22Rv1 (cell line): Measurements from ENCODE around the gene SRI.

Source experiments
- ZFX ChIP-seq: fragments of 450-650 bp; IDR thresholded peaks from 2 replicates; pipeline ENCODE4 v1.6.1; 2017; ENCODE audit warnings: antibody characterized with exemption, borderline replicate concordance
- TF ChIP-seq, protein P1 (sequence below): fragments of 450-650 bp; IDR thresholded peaks from 2 replicates; pipeline ENCODE4 v1.5.1; 2017; ENCODE audit warnings: mild to moderate bottlenecking

DNA sequence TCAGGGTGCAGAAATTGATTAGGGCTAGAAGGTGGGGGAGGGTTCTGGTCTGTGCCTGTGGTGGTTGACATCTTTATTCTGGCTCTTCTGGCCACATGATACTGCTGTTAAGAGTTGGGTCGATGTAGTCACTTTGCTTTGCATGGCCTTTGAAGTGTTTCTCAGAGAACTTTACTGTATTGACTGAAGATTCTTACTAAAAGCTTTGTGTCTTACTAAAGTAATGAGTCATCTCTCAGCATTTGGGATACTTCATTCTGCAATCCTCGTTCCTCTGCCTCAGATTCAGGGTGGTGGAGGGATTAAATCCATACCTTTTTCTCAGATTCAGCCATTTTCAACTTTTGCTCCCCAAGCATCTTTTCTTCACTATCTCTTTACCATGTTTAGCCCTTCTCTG, 48.2 kb upstream of the SRI start:
- TF ChIP-seq, protein P1, sequence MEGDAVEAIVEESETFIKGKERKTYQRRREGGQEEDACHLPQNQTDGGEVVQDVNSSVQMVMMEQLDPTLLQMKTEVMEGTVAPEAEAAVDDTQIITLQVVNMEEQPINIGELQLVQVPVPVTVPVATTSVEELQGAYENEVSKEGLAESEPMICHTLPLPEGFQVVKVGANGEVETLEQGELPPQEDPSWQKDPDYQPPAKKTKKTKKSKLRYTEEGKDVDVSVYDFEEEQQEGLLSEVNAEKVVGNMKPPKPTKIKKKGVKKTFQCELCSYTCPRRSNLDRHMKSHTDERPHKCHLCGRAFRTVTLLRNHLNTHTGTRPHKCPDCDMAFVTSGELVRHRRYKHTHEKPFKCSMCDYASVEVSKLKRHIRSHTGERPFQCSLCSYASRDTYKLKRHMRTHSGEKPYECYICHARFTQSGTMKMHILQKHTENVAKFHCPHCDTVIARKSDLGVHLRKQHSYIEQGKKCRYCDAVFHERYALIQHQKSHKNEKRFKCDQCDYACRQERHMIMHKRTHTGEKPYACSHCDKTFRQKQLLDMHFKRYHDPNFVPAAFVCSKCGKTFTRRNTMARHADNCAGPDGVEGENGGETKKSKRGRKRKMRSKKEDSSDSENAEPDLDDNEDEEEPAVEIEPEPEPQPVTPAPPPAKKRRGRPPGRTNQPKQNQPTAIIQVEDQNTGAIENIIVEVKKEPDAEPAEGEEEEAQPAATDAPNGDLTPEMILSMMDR = no peak
- no peak for TF ChIP-seq ZFX
